KOPT-K1 (cell line): ENCODE measurements around the gene FBRSL1.

Experiments used
- H3K27ac ChIP-seq: fragments of 200-600 bp; sonication (generic); 2 replicates; pipeline ENCODE4 v1.5.1; 2016; ENCODE audit warnings: antibody characterized with exemption, mild to moderate bottlenecking, low read depth, low read length; ENCODE audit not compliant: poor library complexity, severe bottlenecking
- H3K36me3 ChIP-seq: fragments of 200-600 bp; sonication (generic); 2 replicates; pipeline ENCODE4 v1.5.1; 2017; ENCODE audit warnings: antibody characterized with exemption, mild to moderate bottlenecking, low read length, moderate library complexity; ENCODE audit not compliant: insufficient read depth
- H3K9me3 ChIP-seq: fragments of 200-600 bp; sonication (generic); 2 replicates; pipeline ENCODE4 v1.5.1; 2017; ENCODE audit warnings: antibody characterized with exemption, low read length, mild to moderate bottlenecking; ENCODE audit not compliant: insufficient read depth, poor library complexity, severe bottlenecking

Gene FBRSL1

GRCh38 chr12:132450418-132451171 is 39.4 kb upstream of the FBRSL1 start:
- H3K36me3 ChIP-seq: no peaks in the 10 kb centered on the region
- no peaks in the 10 kb centered on the region for H3K9me3 ChIP-seq
- H3K27ac ChIP-seq: no peak overlapping the region

- Histone ChIP-seq H3K9me3 (no peaks in the 10 kb centered on the region), H3K27ac (no peak overlapping the region), H3K36me3 (no peaks in the 10 kb centered on the region)
Observed at GRCh38 chr12:132451172-132451835, 38.6 kb upstream of the FBRSL1 start.

- Histone ChIP-seq H3K9me3 (no peaks in the 10 kb centered on the region), H3K36me3 (no peaks in the 10 kb centered on the region), H3K27ac (no peak overlapping the region)
Observed at GRCh38 chr12:132451836-132452195, 38.1 kb upstream of the FBRSL1 start.

- no peaks in the 10 kb centered on the region for H3K9me3 ChIP-seq
- H3K27ac ChIP-seq: no peak overlapping the region
- no peaks in the 10 kb centered on the region for H3K36me3 ChIP-seq
Observed at GRCh38 chr12:132452596-132453350, 37.2 kb upstream of the FBRSL1 start.

GRCh38 chr12:132453361-132454192 is 36.4 kb upstream of the FBRSL1 start:
- H3K36me3 ChIP-seq: no peaks in the 10 kb centered on the region
- no peak overlapping the region for H3K27ac ChIP-seq
- no peaks in the 10 kb centered on the region for H3K9me3 ChIP-seq

GRCh38 chr12:132454193-132454932 is 35.6 kb upstream of the FBRSL1 start:
- no peaks in the 10 kb centered on the region for H3K9me3 ChIP-seq
- no peaks in the 10 kb centered on the region for H3K36me3 ChIP-seq
- no peak overlapping the region for H3K27ac ChIP-seq

GRCh38 chr12:132454933-132455418 is 35.0 kb upstream of the FBRSL1 start:
- H3K36me3 ChIP-seq: no peaks in the 10 kb centered on the region
- no peaks in the 10 kb centered on the region for H3K9me3 ChIP-seq
- no peak overlapping the region for H3K27ac ChIP-seq

GRCh38 chr12:132455565-132455964 is 34.4 kb upstream of the FBRSL1 start:
- Histone ChIP-seq H3K27ac (no peak overlapping the region), H3K9me3 (no peaks in the 10 kb centered on the region), H3K36me3 (no peaks in the 10 kb centered on the region)

- no peak overlapping the region for H3K27ac ChIP-seq
- no peaks in the 10 kb centered on the region for H3K36me3 ChIP-seq
- H3K9me3 ChIP-seq: no peaks in the 10 kb centered on the region
Observed at GRCh38 chr12:132456186-132456943, 33.6 kb upstream of the FBRSL1 start.

- no peaks in the 10 kb centered on the region for H3K36me3 ChIP-seq
- H3K27ac ChIP-seq: no peak overlapping the region
- H3K9me3 ChIP-seq: no peaks in the 10 kb centered on the region
Observed at GRCh38 chr12:132456944-132457495, 32.9 kb upstream of the FBRSL1 start.

- H3K9me3 ChIP-seq: no peaks in the 10 kb centered on the region
- no peaks in the 10 kb centered on the region for H3K36me3 ChIP-seq
Observed at GRCh38 chr12:132458441-132458840, 31.5 kb upstream of the FBRSL1 start.

GRCh38 chr12:132458846-132459641 is 30.9 kb upstream of the FBRSL1 start:
- Histone ChIP-seq H3K27ac (no peak overlapping the region), H3K36me3 (no peaks in the 10 kb centered on the region), H3K9me3 (no peaks in the 10 kb centered on the region)

More at GRCh38 chr12:132458441-132458840, 31.5 kb upstream of the FBRSL1 start:
- H3K27ac ChIP-seq: no peak overlapping the region

GRCh38 chr12:132460571-132460970 is 29.4 kb upstream of the FBRSL1 start:
- Histone ChIP-seq H3K9me3 (no peaks in the 10 kb centered on the region), H3K27ac (no peak overlapping the region), H3K36me3 (no peaks in the 10 kb centered on the region)
